Neuronal stem cell (in vitro differentiated cells): ENCODE data around the gene DCAF4.
"Not testable (repeated sequence)": the region's sequence is repeated elsewhere in the genome, so short reads cannot be mapped to it uniquely, and the experiment has no call there.

Source experiments
- DNase-seq: peaks from one replicate; pipeline ENCODE4 v3.0.0-alpha.2; 2013; ENCODE audit warnings: low spot score
- H2AFZ ChIP-seq: one replicate; pipeline ENCODE4 v1.6.1; 2013; ENCODE audit warnings: mild to moderate bottlenecking, low read length, inconsistent platforms
- H2AK5ac ChIP-seq: 2 replicates; pipeline ENCODE4 v1.6.1; 2013; ENCODE audit warnings: low read depth, mild to moderate bottlenecking, inconsistent platforms, low read length, moderate library complexity, mixed read lengths
- H2BK120ac ChIP-seq: 2 replicates; pipeline ENCODE4 v1.6.1; 2013; ENCODE audit warnings: low read depth, mild to moderate bottlenecking, inconsistent platforms, low read length, moderate library complexity, mixed read lengths
- H2BK12ac ChIP-seq: one replicate; pipeline ENCODE4 v1.6.1; 2013; ENCODE audit warnings: low read length, inconsistent platforms
- H2BK15ac ChIP-seq: 2 replicates; pipeline ENCODE4 v1.6.1; 2013; ENCODE audit warnings: mild to moderate bottlenecking, low read length, inconsistent platforms, mixed read lengths
- H2BK5ac ChIP-seq: one replicate; pipeline ENCODE4 v1.6.1; 2013; ENCODE audit warnings: inconsistent platforms, mild to moderate bottlenecking, low read length, moderate library complexity
- H3K14ac ChIP-seq: one replicate; pipeline ENCODE4 v1.6.1; 2013; ENCODE audit warnings: low read length, inconsistent platforms
- H3K18ac ChIP-seq: 2 replicates; pipeline ENCODE4 v1.6.1; 2013; ENCODE audit warnings: low read length, inconsistent platforms
- H3K23ac ChIP-seq: 2 replicates; pipeline ENCODE4 v1.6.1; 2013; ENCODE audit warnings: low read depth, mild to moderate bottlenecking, mixed read lengths, low read length, inconsistent platforms; ENCODE audit not compliant: poor library complexity
- H3K27ac ChIP-seq: replicated peaks from 3 replicates; pipeline ENCODE4 v1.5.1; 2013; ENCODE audit warnings: low read length, inconsistent platforms
- H3K27me3 ChIP-seq, 3 experiments: 2 replicates each; pipeline ENCODE4 v1.6.1; 2013; ENCODE audit warnings: low read length in 3 of 3, mild to moderate bottlenecking in 2 of 3, inconsistent platforms in 1 of 3, low read depth in 1 of 3, mixed read lengths in 1 of 3, moderate library complexity in 1 of 3; ENCODE audit not compliant: control insufficient read depth in 3 of 3, insufficient read depth in 3 of 3
- H3K36me3 ChIP-seq, 2 donors: replicated peaks in 1 of 2; 2 replicates each; pipeline ENCODE4 v1.6.1; 2013; ENCODE audit warnings: low read length in 2 of 2; ENCODE audit not compliant: control insufficient read depth in 2 of 2, insufficient read depth in 2 of 2
- H3K4ac ChIP-seq: 2 replicates; pipeline ENCODE4 v1.6.1; 2013; ENCODE audit warnings: inconsistent platforms, mild to moderate bottlenecking, low read length, moderate library complexity
- H3K4me1 ChIP-seq, 2 donors: 1 replicate in 1 of 2; 2 replicates in 1 of 2; pipeline ENCODE4 v1.6.1; 2013; ENCODE audit warnings: low read length in 2 of 2, low read depth in 1 of 2; ENCODE audit not compliant: control insufficient read depth in 2 of 2, insufficient read depth in 1 of 2
- H3K4me2 ChIP-seq: one replicate; pipeline ENCODE4 v1.6.1; 2013; ENCODE audit warnings: mild to moderate bottlenecking, low read length, inconsistent platforms; ENCODE audit not compliant: insufficient read depth, poor library complexity, severe bottlenecking
- H3K4me3 ChIP-seq, 2 donors: 2 replicates each; pipeline ENCODE4 v1.5.1; 2013; ENCODE audit warnings: low read length in 2 of 2, mild to moderate bottlenecking in 2 of 2, inconsistent platforms in 1 of 2, moderate library complexity in 1 of 2
- H3K79me1 ChIP-seq: one replicate; pipeline ENCODE4 v1.6.1; 2013; ENCODE audit warnings: low read depth, mild to moderate bottlenecking, inconsistent platforms, low read length, moderate library complexity
- H3K9ac ChIP-seq: one replicate; pipeline ENCODE4 v1.6.1; 2013; ENCODE audit warnings: mild to moderate bottlenecking, low read depth, low read length, inconsistent platforms; ENCODE audit not compliant: poor library complexity
- H3K9me3 ChIP-seq, 2 donors: replicated peaks in 1 of 2; 2 replicates each; pipeline versions ENCODE3 to v1.6.1; 2013; ENCODE audit warnings: low read length in 2 of 2, mild to moderate bottlenecking in 2 of 2, inconsistent platforms in 1 of 2, low read depth in 1 of 2, mixed read lengths in 1 of 2, moderate library complexity in 1 of 2; ENCODE audit not compliant: control insufficient read depth in 2 of 2, insufficient read depth in 1 of 2
- H4K8ac ChIP-seq: one replicate; pipeline ENCODE4 v1.6.1; 2013; ENCODE audit warnings: low read depth, mild to moderate bottlenecking, inconsistent platforms, low read length, moderate library complexity
- H4K91ac ChIP-seq: one replicate; pipeline ENCODE4 v1.6.1; 2013; ENCODE audit warnings: low read length, low read depth, mild to moderate bottlenecking, inconsistent platforms; ENCODE audit not compliant: poor library complexity
- whole genome bisulfite sequencing, 2 donors: extraction: QIAGEN DNeasy Blood & Tissue Kit; methylation state at CpG; one replicate each; pipeline ENCODE4 v1.1.7; 2013; ENCODE audit warnings: missing lambda C conversion rate in 2 of 2, mixed read lengths in 1 of 2; ENCODE audit not compliant: insufficient read length in 2 of 2, insufficient replicate concordance in 1 of 2; ENCODE audit errors: extremely low coverage in 2 of 2; 5-methylcytosine and 5-hydroxymethylcytosine counted together

The DCAF4 gene

DNA sequence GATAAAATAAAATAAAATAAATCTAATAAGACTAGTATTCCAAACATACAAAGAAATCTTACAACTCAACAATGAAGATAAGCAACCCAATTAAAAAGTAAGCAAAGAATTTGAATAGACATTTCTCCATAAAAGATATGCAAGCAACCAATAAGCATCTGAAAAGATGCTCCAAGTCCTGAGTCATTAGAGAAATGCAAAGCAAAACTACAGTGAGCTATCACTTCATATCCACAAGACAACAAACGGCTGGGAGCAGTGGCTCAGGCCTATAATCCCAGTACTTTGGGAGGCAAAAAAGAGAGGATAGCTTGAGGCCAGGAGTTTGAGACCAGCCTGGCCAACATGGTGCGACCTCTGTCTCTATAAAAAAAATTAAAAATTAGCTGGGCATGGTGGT lies 73.8 kb downstream of the DCAF4 start:
- H2BK5ac ChIP-seq = no peak overlapping the region

DNA sequence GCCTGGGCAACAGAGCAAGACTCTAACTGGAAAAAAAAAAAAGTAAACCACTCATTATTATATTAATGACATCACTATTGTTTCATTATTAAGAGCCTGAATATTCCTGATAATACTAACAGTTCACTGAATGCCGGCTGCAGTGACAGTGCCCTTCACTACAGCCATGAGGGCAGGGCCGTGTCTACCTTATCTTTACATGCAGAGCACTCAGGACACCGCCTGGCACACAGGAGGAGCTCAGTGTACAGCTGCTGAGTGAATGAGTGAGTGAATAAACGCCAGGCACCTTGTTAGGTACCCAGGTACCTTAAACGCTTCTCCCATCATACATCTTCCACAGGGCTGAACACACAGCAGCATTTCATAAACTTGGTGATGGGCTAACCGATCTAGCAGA lies 77.4 kb downstream of the DCAF4 start:
- H2BK12ac ChIP-seq = no peak overlapping the region
- no peak overlapping the region for H3K14ac ChIP-seq
- H3K18ac ChIP-seq = no peak overlapping the region
- H4K91ac ChIP-seq = no peak overlapping the region
- no peak overlapping the region for H2BK15ac ChIP-seq
- no peak overlapping the region for H3K27ac ChIP-seq
- DNase-seq = no peak
- H2BK5ac ChIP-seq = no peak overlapping the region
- no peak overlapping the region for H3K4ac ChIP-seq
- H3K9ac ChIP-seq = no peak overlapping the region
- no peaks in the 10 kb centered on the region for H3K4me1 ChIP-seq
- peaks cover 0 to 1% of the 10 kb centered on the region in 2 donors for H3K36me3 ChIP-seq
- no peak overlapping the region for H2AFZ ChIP-seq
- no CpG with 5 or more reads among the region's 6 CpGs for WGBS, 2 donors
- H3K23ac ChIP-seq = no peak overlapping the region
- no peak overlapping the region for H2BK120ac ChIP-seq
- H4K8ac ChIP-seq = no peak overlapping the region
- H3K79me1 ChIP-seq = no peaks in the 10 kb centered on the region
- no peak overlapping the region for H2AK5ac ChIP-seq
- H3K4me3 ChIP-seq = no peak overlapping the region
- H3K9me3 ChIP-seq = no peaks in the 10 kb centered on the region
- no peak overlapping the region for H3K4me2 ChIP-seq
- H3K27me3 ChIP-seq = no peaks in the 10 kb centered on the region

More for the DNA sequence above, 73.8 kb downstream of the DCAF4 start:
- H3K79me1 ChIP-seq = no peaks in the 10 kb centered on the region
- H3K23ac ChIP-seq = no peak overlapping the region
- H2AK5ac ChIP-seq = no peak overlapping the region
- H2BK15ac ChIP-seq = no peak overlapping the region
- no peak overlapping the region for H3K14ac ChIP-seq
- DNase-seq = no peak
- no peak overlapping the region for H4K8ac ChIP-seq
- H3K9ac ChIP-seq = no peak overlapping the region
- no peak overlapping the region for H2BK120ac ChIP-seq
- no peak overlapping the region for H3K27ac ChIP-seq
- H3K18ac ChIP-seq = no peak overlapping the region
- no CpG with 5 or more reads among the region's 2 CpGs for WGBS, 2 donors
- no peak overlapping the region for H2BK12ac ChIP-seq
- no peak overlapping the region for H3K4me3 ChIP-seq
- H3K36me3 ChIP-seq = peaks cover 10 to 24% of the 10 kb centered on the region in 2 donors
- H2AFZ ChIP-seq = no peak overlapping the region
- H3K27me3 ChIP-seq = no peaks in the 10 kb centered on the region
- H3K4me2 ChIP-seq = no peak overlapping the region
- H3K4me1 ChIP-seq = no peaks in the 10 kb centered on the region
- no peak overlapping the region for H3K4ac ChIP-seq
- no peaks in the 10 kb centered on the region for H3K9me3 ChIP-seq
- no peak overlapping the region for H4K91ac ChIP-seq

DNA sequence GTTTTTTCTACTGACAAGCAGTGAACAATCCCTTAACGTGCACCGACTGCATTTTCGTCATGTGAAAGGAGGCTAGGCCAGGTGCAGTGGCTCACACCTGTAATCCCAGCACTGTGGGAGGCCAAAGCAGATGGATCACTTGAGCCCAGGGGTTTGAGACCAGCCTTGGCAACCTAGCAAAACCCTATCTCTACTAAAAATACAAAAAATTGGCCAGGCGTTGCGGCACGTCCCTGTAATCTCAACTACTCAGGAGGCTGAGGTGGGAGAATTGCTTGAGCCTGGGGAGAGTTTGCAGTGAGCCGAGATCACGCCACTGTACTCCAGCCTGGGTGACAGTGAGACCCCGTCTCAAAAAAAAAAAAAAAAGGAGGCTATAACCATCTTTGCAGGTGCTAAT lies 78.4 kb downstream of the DCAF4 start:
- H2BK5ac ChIP-seq, H3K9me3 ChIP-seq, H3K27ac ChIP-seq, H3K9ac ChIP-seq, H3K36me3 ChIP-seq, H3K4me1 ChIP-seq, H2AFZ ChIP-seq, H4K91ac ChIP-seq, H3K14ac ChIP-seq, H2BK15ac ChIP-seq, H2BK12ac ChIP-seq, H2AK5ac ChIP-seq, DNase-seq, H2BK120ac ChIP-seq, H3K4me3 ChIP-seq, H3K4ac ChIP-seq, H3K18ac ChIP-seq, H3K27me3 ChIP-seq, H3K23ac ChIP-seq, H4K8ac ChIP-seq, H3K79me1 ChIP-seq, H3K4me2 ChIP-seq: not testable (repeated sequence)
- WGBS, 2 donors = no CpG with 5 or more reads among the region's 9 CpGs

DNA sequence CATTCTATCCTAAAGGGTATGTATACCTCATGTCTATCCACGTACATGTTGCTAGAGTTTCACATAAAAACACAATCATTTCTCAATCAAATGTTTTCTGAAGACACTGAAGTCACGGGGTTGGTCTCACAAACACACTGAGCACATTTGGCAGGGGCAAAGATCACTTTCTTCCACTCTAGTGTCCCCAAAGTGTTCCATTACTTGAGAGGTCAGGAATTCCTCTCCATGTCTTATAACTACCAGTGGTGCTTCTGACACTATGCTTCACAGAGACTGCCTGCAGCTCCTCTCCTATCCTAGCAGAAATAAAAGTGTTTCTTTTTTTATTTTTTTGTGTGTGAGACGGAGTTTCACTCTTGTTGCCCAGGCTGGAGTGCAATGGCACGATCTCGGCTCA lies 81.6 kb downstream of the DCAF4 start:
- H3K27me3 ChIP-seq = no peaks in the 10 kb centered on the region
- H3K4me1 ChIP-seq = no peaks in the 10 kb centered on the region
- no peak overlapping the region for H3K27ac ChIP-seq
- no peak overlapping the region for H2BK15ac ChIP-seq
- H2BK120ac ChIP-seq = no peak overlapping the region
- no peak overlapping the region for H2AFZ ChIP-seq
- no peak overlapping the region for H2BK5ac ChIP-seq
- no peak overlapping the region for H3K4ac ChIP-seq
- DNase-seq = no peak
- peaks cover 0 to 4% of the 10 kb centered on the region in 2 donors for H3K9me3 ChIP-seq
- no CpG with 5 or more reads among the region's 5 CpGs for WGBS, 2 donors
- no peak overlapping the region for H4K91ac ChIP-seq
- no peak overlapping the region for H4K8ac ChIP-seq
- no peak overlapping the region for H2AK5ac ChIP-seq
- no peak overlapping the region for H3K4me2 ChIP-seq
- H3K4me3 ChIP-seq = no peak overlapping the region
- peaks cover 1 to 9% of the 10 kb centered on the region in 2 donors for H3K36me3 ChIP-seq
- H2BK12ac ChIP-seq = no peak overlapping the region
- H3K23ac ChIP-seq = no peak overlapping the region
- no peak overlapping the region for H3K18ac ChIP-seq
- no peak overlapping the region for H3K9ac ChIP-seq
- H3K14ac ChIP-seq = no peak overlapping the region
- H3K79me1 ChIP-seq = no peaks in the 10 kb centered on the region
